Neural cell (in vitro differentiated cells): Measurements from ENCODE around the gene SYNPO2. TPM values are rescaled to one million over a fixed set of nuclear protein-coding genes. Genes with fewer than 3 reads are reported as not detected.

Source experiments
- H2AFZ ChIP-seq: fragments of 200-600, 300-800 bp; sonication (generic), shearing (Covaris generic); 2 replicates; pipeline ENCODE4 v1.6.0; 2014; ENCODE audit warnings: low read depth, mild to moderate bottlenecking, antibody characterized with exemption, low read length, moderate library complexity
- H3F3A ChIP-seq: fragments of 200-600 bp; shearing (Covaris generic); 2 replicates; pipeline ENCODE4 v1.6.1; 2016; ENCODE audit warnings: mild to moderate bottlenecking, moderate library complexity, mixed read lengths, antibody characterized with exemption, low read length; ENCODE audit not compliant: insufficient read depth, poor library complexity, severe bottlenecking
- H3K27ac ChIP-seq: fragments of 200-600, 300-800 bp; sonication (generic), shearing (Covaris generic); 2 replicates; pipeline ENCODE4 v1.5.1; 2014; ENCODE audit warnings: mild to moderate bottlenecking, low read length, moderate library complexity
- H3K27me3 ChIP-seq: fragments of 300-800, 200-600 bp; sonication (generic), shearing (Covaris generic); 2 replicates; pipeline ENCODE4 v1.6.0; 2014; ENCODE audit warnings: mild to moderate bottlenecking, low read depth, low read length, moderate library complexity; ENCODE audit not compliant: insufficient read depth
- H3K36me3 ChIP-seq: fragments of 300-800, 200-600 bp; sonication (generic), shearing (Covaris generic); 2 replicates; pipeline ENCODE4 v1.5.1; 2014; ENCODE audit warnings: mild to moderate bottlenecking, antibody characterized with exemption, low read length, moderate library complexity; ENCODE audit not compliant: insufficient read depth
- H3K4me2 ChIP-seq: fragments of 300-800, 200-600 bp; sonication (generic), shearing (Covaris generic); 2 replicates; pipeline ENCODE4 v1.6.0; 2014; ENCODE audit warnings: mild to moderate bottlenecking, low read length
- H3K4me3 ChIP-seq: fragments of 300-800, 200-600 bp; sonication (generic), shearing (Covaris generic); 2 replicates; pipeline ENCODE4 v1.5.1; 2014; ENCODE audit warnings: mild to moderate bottlenecking, low read length, moderate library complexity
- H3K79me2 ChIP-seq: fragments of 200-600 bp; shearing (Covaris generic); replicated peaks from 2 replicates; pipeline ENCODE4 v1.6.0; 2014; ENCODE audit warnings: mild to moderate bottlenecking, low read length, moderate library complexity; ENCODE audit not compliant: insufficient read depth
- H3K9ac ChIP-seq: fragments of 300-800, 200-600 bp; sonication (generic), shearing (Covaris generic); 2 replicates; pipeline ENCODE4 v1.6.1; 2016; ENCODE audit warnings: mild to moderate bottlenecking, low read length, mixed read lengths
- H3K9me2 ChIP-seq: fragments of 200-600 bp; shearing (Covaris generic); 2 replicates; pipeline ENCODE4 v1.6.1; 2016; ENCODE audit warnings: mild to moderate bottlenecking, low read length, mixed read lengths; ENCODE audit not compliant: insufficient read depth
- H3K9me3 ChIP-seq: fragments of 200-600, 300-800 bp; sonication (generic), shearing (Covaris generic); 2 replicates; pipeline ENCODE4 v1.6.1; 2016; ENCODE audit warnings: mild to moderate bottlenecking, mixed run types, low read length, moderate library complexity, mixed read lengths
- H4K20me1 ChIP-seq: fragments of 200-600 bp; shearing (Covaris generic); 2 replicates; pipeline ENCODE4 v1.6.1; 2016; ENCODE audit warnings: mild to moderate bottlenecking, mixed run types; ENCODE audit not compliant: insufficient read depth
- EP300 ChIP-seq: fragments of 450-650 bp; conservative IDR thresholded peaks from 2 replicates; pipeline ENCODE4 v1.6.1; 2014; ENCODE audit warnings: antibody characterized with exemption, mild to moderate bottlenecking, moderate library complexity; ENCODE audit not compliant: poor library complexity, severe bottlenecking
- EZH2 ChIP-seq: fragments of 200-600, 300-800 bp; shearing (Covaris generic), sonication (generic); IDR thresholded peaks from 2 replicates; pipeline ENCODE4 v1.6.1; 2014; ENCODE audit warnings: antibody characterized with exemption, low read length, borderline replicate concordance, mild to moderate bottlenecking; ENCODE audit not compliant: insufficient read depth, poor library complexity, severe bottlenecking
- MXI1 ChIP-seq: fragments of 450-650 bp; conservative IDR thresholded peaks from 2 replicates; pipeline ENCODE4 v1.6.1; 2014; ENCODE audit warnings: antibody characterized with exemption, mild to moderate bottlenecking; ENCODE audit not compliant: poor library complexity, severe bottlenecking
- POLR2AphosphoS5 ChIP-seq: IDR thresholded peaks from 2 replicates; pipeline ENCODE4 v1.6.1; 2012
- RAD21 ChIP-seq: fragments of 450-650 bp; conservative IDR thresholded peaks from 2 replicates; pipeline ENCODE4 v1.6.1; 2014; ENCODE audit warnings: antibody characterized with exemption, mild to moderate bottlenecking, moderate library complexity
- SMC3 ChIP-seq: fragments of 450-650 bp; conservative IDR thresholded peaks from 2 replicates; pipeline ENCODE4 v1.6.1; 2014; ENCODE audit warnings: antibody characterized with exemption, mild to moderate bottlenecking, moderate library complexity; ENCODE audit not compliant: poor library complexity
- TAF1 ChIP-seq: IDR thresholded peaks from 2 replicates; pipeline ENCODE4 v1.6.1; 2012; ENCODE audit warnings: low read depth
- polyA plus RNA-seq: library from polyadenylated mRNA; depleted of rRNA; stranded (reverse); fragments of >200 nt; gene quantifications from 2 replicates; pipeline ENCODE4 v1.2.3, GENCODE V29; 2014
- TF ChIP-seq, protein P1 (sequence below): IDR thresholded peaks from 2 replicates; pipeline ENCODE4 v1.6.1; 2012; ENCODE audit warnings: borderline replicate concordance
- TF ChIP-seq, protein P2 (sequence below): fragments of 450-650 bp; IDR thresholded peaks from 2 replicates; pipeline ENCODE4 v1.5.1; 2014; ENCODE audit warnings: antibody characterized with exemption, mild to moderate bottlenecking, moderate library complexity; ENCODE audit not compliant: poor library complexity, severe bottlenecking

The SYNPO2 gene
- polyA plus RNA-seq, 1 donor from 2014 or later, result 0.14 TPM

DNA sequence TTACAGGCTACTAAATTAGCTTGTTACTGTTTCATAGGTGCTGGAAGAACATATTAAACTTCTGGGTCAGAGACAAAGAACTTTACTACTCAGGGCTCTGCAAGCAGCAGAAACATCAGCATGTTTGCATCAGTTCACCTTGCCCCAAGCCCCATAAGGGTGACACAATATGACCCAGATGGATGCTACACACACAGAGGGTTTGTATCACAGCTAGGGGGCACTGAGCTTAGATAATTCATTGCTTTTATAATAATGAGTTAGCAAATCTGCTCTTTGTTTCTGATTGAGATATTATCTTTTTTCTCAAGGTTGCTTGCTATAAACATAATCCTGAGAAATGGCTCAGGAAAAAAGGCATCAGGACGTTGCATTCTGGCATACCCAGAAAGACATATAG, 4.8 kb upstream of the SYNPO2 start:
- Histone ChIP-seq H3K9ac (no peak overlapping the region), H3K9me3 (no peaks in the 10 kb centered on the region), H3F3A (no peaks in the 10 kb centered on the region), H3K9me2 (no peaks in the 10 kb centered on the region), H3K27me3 (peaks cover 11% of the 10 kb centered on the region), H3K79me2 (no peaks in the 10 kb centered on the region), H4K20me1 (no peaks in the 10 kb centered on the region), H3K4me3 (no peak overlapping the region), H3K4me2 (no peak overlapping the region), H3K36me3 (no peaks in the 10 kb centered on the region), H3K27ac (no peak overlapping the region), H2AFZ (no peak overlapping the region)
- no peak for TF ChIP-seq MXI1
- TF ChIP-seq SMC3, result no peak
- TF ChIP-seq, protein P1, sequence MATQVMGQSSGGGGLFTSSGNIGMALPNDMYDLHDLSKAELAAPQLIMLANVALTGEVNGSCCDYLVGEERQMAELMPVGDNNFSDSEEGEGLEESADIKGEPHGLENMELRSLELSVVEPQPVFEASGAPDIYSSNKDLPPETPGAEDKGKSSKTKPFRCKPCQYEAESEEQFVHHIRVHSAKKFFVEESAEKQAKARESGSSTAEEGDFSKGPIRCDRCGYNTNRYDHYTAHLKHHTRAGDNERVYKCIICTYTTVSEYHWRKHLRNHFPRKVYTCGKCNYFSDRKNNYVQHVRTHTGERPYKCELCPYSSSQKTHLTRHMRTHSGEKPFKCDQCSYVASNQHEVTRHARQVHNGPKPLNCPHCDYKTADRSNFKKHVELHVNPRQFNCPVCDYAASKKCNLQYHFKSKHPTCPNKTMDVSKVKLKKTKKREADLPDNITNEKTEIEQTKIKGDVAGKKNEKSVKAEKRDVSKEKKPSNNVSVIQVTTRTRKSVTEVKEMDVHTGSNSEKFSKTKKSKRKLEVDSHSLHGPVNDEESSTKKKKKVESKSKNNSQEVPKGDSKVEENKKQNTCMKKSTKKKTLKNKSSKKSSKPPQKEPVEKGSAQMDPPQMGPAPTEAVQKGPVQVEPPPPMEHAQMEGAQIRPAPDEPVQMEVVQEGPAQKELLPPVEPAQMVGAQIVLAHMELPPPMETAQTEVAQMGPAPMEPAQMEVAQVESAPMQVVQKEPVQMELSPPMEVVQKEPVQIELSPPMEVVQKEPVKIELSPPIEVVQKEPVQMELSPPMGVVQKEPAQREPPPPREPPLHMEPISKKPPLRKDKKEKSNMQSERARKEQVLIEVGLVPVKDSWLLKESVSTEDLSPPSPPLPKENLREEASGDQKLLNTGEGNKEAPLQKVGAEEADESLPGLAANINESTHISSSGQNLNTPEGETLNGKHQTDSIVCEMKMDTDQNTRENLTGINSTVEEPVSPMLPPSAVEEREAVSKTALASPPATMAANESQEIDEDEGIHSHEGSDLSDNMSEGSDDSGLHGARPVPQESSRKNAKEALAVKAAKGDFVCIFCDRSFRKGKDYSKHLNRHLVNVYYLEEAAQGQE, result no peak
- TF ChIP-seq TAF1, result no peak

DNA sequence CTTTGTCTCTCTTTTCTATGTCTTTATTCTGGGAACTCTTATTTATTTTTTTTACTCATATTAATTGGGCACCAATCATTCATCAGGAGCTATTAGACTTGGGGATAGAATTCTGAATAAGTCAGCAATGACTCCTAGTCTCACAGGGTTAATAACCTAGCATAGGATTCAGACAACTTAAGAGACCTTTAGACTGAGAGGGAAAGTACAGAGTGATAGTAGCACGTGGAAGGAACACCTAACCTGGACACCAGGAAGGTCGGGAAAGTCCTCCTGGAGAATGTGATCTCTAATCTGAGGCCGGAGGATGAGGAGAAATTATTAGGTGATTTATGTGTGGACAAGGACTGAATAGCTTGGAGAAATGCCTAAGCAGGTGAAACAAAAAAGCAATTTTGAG, 3.9 kb upstream of the SYNPO2 start:
- H3K79me2 ChIP-seq, result no peaks in the 10 kb centered on the region
- no peak overlapping the region for H3K4me3 ChIP-seq
- no peak overlapping the region for H3K27ac ChIP-seq
- H3K4me2 ChIP-seq, result no peak overlapping the region
- H3K27me3 ChIP-seq, result peaks cover 11% of the 10 kb centered on the region
- no peaks in the 10 kb centered on the region for H3K9me2 ChIP-seq
- no peaks in the 10 kb centered on the region for H3F3A ChIP-seq
- H4K20me1 ChIP-seq, result no peaks in the 10 kb centered on the region
- H2AFZ ChIP-seq, result no peak overlapping the region
- no peaks in the 10 kb centered on the region for H3K9me3 ChIP-seq
- TF ChIP-seq RAD21, result no peak
- no peak for TF ChIP-seq POLR2AphosphoS5
- TF ChIP-seq EP300, result no peak
- TF ChIP-seq SMC3, result no peak
- no peak overlapping the region for H3K9ac ChIP-seq
- H3K36me3 ChIP-seq, result no peaks in the 10 kb centered on the region

DNA sequence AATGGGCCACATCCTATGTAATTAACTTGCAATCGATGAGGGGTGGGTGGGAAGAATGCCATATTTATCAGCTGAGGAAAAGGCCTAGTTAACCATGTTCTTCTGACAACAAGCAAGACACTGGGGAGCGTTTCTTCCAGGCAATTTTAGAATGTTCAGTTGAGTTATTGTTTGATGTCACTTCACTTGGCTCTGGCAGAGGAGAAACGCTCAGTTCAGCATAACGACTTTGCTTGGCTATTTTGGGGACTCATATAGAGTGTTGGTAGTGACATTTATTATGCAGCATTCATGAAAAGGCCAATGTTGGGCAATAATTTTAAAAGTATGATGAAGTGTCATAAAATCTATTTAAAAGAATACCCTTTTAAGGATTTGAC, 648 bp downstream of the SYNPO2 start:
- Histone ChIP-seq H3K9me2 (no peaks in the 10 kb centered on the region), H3F3A (no peaks in the 10 kb centered on the region), H3K9ac (no peak overlapping the region), H3K4me2 (peak overlapping the region; percentile 33), H3K27ac (no peak overlapping the region), H4K20me1 (no peaks in the 10 kb centered on the region), H3K4me3 (peak overlapping the region; percentile 68), H3K27me3 (peaks cover 11% of the 10 kb centered on the region), H3K36me3 (no peaks in the 10 kb centered on the region), H3K79me2 (no peaks in the 10 kb centered on the region), H2AFZ (no peak overlapping the region), H3K9me3 (no peaks in the 10 kb centered on the region)
- no peak for TF ChIP-seq RAD21
- no peak for TF ChIP-seq TAF1
- TF ChIP-seq EZH2, result no peak
- TF ChIP-seq, protein P2, sequence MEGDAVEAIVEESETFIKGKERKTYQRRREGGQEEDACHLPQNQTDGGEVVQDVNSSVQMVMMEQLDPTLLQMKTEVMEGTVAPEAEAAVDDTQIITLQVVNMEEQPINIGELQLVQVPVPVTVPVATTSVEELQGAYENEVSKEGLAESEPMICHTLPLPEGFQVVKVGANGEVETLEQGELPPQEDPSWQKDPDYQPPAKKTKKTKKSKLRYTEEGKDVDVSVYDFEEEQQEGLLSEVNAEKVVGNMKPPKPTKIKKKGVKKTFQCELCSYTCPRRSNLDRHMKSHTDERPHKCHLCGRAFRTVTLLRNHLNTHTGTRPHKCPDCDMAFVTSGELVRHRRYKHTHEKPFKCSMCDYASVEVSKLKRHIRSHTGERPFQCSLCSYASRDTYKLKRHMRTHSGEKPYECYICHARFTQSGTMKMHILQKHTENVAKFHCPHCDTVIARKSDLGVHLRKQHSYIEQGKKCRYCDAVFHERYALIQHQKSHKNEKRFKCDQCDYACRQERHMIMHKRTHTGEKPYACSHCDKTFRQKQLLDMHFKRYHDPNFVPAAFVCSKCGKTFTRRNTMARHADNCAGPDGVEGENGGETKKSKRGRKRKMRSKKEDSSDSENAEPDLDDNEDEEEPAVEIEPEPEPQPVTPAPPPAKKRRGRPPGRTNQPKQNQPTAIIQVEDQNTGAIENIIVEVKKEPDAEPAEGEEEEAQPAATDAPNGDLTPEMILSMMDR, result no peak
- TF ChIP-seq SMC3, result no peak
- TF ChIP-seq MXI1, result no peak
- no peak for TF ChIP-seq POLR2AphosphoS5
- TF ChIP-seq EP300, result no peak
